ENCODE data around the gene ROCK2.

DNA sequence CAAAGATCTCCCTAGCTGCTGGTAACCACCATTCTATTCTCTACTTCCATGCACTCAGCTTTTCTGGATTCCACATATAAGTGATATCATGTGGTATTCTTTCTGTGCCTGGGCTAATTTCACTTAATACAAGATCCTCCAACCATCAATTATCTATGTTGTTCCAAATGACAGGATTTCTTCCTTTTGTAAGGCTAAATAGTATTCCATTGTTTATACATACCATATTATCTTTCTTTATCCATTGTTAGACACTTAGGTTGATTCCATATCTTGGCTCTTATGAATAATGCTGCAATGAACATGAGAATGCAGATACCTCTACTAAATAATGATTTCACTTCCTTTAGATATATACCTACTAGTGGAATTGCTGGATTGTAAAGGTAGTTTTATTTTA lies 66.2 kb downstream of the ROCK2 start:
- no peak for TF ChIP-seq POLR2A (IDR thresholded peaks at IDR 0.05)
- TF ChIP-seq, protein P1, sequence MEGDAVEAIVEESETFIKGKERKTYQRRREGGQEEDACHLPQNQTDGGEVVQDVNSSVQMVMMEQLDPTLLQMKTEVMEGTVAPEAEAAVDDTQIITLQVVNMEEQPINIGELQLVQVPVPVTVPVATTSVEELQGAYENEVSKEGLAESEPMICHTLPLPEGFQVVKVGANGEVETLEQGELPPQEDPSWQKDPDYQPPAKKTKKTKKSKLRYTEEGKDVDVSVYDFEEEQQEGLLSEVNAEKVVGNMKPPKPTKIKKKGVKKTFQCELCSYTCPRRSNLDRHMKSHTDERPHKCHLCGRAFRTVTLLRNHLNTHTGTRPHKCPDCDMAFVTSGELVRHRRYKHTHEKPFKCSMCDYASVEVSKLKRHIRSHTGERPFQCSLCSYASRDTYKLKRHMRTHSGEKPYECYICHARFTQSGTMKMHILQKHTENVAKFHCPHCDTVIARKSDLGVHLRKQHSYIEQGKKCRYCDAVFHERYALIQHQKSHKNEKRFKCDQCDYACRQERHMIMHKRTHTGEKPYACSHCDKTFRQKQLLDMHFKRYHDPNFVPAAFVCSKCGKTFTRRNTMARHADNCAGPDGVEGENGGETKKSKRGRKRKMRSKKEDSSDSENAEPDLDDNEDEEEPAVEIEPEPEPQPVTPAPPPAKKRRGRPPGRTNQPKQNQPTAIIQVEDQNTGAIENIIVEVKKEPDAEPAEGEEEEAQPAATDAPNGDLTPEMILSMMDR (IDR thresholded peaks at IDR 0.05 in 4 of 5, conservative IDR thresholded peaks at IDR 0.05 in 1 of 5), result no peak
